Choroid plexus epithelial cell (primary cell): Measurements from ENCODE around the gene PAOX.

Experiments
- DNase-seq: peaks from one replicate; pipeline ENCODE4 v3.0.0-alpha.2; 2010; ENCODE audit warnings: low read depth
- H3K4me3 ChIP-seq: 2 replicates; pipeline ENCODE4 v1.5.1; 2011; ENCODE audit warnings: low read depth, mild to moderate bottlenecking, control low read depth, low read length, moderate library complexity
- TF ChIP-seq, protein P1 (sequence below): conservative IDR thresholded peaks from 2 replicates; pipeline ENCODE4 v1.5.1; 2011; ENCODE audit warnings: low read depth, mild to moderate bottlenecking, control low read depth, inconsistent platforms, low read length, moderate library complexity

PAOX gene

DNA sequence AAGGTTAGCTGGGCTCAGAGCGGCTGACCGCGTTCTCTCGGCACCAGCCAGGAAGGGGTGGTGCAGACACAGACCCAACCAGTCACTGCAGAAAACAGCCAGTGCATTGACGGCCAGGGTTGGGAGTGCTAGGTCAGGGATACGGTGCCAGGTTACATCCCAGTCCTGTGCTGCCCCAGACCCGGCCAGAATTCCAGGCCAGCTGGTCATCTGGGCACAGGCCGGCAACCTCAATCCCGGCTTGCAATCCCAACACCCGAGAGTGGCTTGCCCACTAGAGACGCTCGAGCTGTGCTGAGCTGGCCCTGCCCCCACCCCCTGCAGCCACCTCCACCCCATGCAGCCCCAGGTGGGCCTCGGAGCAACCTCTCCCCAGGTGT, 28.1 kb upstream of the PAOX start:
- DNase-seq, result no peak
- H3K4me3 ChIP-seq, result no peak overlapping the region

DNA sequence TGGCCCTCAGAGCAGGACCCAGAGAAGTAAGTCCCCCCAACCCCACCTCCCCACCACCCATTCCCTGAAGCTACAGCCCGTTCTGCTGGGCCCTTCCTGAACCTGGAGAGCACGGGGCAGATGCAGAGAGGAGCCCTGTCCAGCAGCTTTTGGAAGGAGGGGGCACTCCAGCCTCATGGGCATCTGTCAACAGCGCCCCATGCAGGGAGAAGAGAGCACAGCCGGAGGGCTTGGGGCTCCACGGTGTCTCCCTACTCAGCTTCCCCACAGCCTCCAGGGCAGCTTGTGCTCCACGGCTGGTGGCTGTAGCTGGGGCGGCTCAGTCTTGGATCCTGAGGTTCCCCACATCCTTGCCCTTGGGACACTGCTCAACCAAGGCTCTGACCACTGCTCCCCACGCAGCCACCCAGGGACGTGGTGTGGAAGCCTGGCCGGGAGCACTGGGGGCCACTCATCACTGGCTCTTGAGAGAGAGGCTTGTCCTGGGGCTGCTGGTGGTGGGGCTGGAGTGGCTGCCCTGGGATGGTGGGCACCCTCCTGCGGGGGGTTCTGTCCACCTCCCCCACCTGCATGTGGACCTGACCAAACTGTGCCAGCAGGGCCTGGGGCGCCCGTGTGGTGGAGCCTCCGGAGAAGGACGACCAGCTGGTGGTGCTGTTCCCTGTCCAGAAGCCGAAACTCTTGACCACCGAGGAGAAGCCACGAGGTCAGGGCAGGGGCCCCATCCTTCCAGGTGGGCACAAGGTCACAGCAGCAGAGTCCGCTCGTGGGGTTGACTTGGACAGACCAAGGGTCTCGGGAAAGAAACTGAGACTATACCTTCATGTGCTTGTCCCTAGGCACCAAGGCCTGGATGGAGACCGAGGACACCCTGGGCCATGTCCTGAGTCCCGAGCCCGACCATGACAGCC, 27.4 kb upstream of the PAOX start:
- no peak for DNase-seq
- no peak overlapping the region for H3K4me3 ChIP-seq
- TF ChIP-seq, protein P1, sequence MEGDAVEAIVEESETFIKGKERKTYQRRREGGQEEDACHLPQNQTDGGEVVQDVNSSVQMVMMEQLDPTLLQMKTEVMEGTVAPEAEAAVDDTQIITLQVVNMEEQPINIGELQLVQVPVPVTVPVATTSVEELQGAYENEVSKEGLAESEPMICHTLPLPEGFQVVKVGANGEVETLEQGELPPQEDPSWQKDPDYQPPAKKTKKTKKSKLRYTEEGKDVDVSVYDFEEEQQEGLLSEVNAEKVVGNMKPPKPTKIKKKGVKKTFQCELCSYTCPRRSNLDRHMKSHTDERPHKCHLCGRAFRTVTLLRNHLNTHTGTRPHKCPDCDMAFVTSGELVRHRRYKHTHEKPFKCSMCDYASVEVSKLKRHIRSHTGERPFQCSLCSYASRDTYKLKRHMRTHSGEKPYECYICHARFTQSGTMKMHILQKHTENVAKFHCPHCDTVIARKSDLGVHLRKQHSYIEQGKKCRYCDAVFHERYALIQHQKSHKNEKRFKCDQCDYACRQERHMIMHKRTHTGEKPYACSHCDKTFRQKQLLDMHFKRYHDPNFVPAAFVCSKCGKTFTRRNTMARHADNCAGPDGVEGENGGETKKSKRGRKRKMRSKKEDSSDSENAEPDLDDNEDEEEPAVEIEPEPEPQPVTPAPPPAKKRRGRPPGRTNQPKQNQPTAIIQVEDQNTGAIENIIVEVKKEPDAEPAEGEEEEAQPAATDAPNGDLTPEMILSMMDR, result no peak

More for the DNA sequence above, 28.1 kb upstream of the PAOX start:
- TF ChIP-seq, protein P1, result no peak

DNA sequence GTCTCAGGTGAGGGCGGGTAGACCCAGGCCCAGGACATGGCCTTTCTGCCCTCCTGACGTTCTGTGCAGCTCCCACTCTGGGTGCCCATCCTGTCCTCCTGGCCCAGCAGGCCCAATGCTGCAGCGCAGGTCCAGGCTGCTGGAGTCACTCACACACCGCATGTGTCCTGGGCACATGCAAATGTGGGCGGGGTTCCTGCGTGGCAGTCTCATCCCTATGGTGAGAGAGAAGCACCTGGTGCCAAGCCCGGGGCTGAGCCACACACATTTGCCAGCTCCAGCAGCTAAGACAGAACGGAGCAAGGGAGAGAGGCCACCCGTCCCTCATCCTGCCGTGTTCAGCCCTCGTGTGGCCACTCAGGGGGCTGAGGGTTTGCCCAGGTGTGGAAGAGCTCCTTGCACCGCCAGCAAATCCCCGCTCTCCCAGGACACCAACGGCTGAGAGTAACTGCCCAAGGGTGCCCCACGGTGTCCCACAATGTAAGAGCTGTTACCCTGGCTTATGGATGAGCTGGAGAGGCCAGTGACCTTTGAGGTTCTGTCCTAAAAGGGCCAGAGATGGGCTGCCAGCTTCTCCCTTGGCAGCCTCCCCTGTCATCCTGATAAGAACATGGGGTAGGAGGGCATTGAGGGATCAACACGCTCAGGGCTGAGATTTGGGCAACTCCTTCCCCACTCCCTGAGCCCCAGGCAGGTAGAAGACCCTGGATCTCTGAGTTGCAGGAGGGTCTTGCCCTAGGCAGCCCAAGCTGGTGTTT, 25.7 kb upstream of the PAOX start:
- TF ChIP-seq, protein P1, result no peak
- no peak for DNase-seq
- no peak overlapping the region for H3K4me3 ChIP-seq

DNA sequence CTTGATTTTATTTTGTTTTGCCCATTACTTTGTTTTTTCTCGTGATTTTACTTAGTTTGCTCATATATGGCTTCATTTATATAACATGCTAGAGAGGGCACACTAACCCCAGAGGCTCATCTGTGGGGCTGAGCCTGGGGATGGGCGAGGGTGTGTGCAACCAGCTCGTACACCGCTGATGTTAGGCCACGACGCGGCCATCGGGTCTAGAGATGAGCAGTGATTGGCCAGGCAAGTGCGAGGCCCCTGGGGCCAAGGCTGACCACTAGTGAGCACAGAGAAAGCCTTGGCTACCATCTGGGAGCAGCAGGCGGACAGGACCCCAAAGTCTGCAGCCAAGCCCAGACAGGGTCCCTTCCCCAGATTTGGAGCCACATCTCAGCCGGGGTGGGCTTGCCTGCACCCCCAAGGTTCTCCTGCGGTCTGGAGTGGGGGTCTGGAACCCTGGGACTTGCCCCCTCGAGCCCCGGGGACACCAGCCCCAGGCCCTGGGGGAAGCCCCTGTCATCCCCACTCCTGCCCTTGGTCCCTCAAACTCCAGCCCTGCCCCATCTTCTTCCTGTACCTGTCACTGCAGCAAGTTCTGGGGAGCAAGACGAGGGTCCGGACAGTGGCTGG, 25.0 kb upstream of the PAOX start:
- H3K4me3 ChIP-seq, result no peak overlapping the region
- DNase-seq, result no peak
- TF ChIP-seq, protein P1, result no peak

DNA sequence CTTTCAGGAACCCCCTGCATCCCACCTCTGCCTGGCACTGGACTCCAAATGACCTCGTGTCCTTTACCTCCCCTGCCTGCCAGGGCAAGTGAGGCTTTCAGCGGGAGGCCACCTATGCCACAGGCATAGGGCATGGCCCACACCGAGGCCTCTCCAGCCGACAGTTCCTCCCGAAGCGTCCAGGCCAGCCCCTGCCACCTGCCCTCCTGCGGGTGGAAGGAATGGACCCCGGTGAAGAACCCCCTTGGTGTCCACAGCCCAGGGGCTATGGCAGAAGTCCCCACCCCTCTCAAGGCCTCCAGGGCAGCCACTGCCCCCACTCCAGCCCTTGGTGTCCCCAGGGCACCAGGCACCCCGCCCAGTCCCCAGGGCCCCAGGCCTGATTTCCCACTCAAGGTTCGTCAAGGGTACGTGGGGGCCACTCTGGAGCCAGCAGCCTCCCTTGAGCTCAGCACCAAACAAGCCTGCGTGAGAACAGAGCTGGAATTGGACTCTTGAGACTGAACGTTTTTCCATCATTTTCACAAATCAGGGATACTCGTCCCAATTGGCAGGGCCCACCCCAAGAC, 24.3 kb upstream of the PAOX start:
- DNase-seq, result no peak
- no peak overlapping the region for H3K4me3 ChIP-seq
- TF ChIP-seq, protein P1, result no peak

DNA sequence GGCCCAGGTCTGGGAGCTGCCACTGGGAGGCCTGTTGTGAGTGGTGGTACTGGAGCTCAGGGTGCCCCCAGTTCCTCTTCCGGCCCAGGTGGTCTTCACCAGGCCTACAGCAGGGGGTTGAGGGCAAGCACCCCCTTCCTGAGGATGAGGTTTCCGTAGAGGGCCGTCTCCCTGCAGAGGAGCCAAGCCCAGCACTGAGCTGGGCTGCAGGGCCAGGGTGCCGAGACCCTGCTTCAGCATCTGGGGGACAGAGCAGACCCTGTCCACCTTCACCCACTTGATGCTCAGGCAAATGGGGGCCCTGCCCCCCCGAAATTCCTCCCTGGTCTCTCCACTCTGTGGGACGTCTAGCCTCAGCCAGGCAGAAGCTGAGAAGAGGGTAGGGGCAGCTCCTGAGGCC, 23.8 kb upstream of the PAOX start:
- H3K4me3 ChIP-seq, result no peak overlapping the region
- TF ChIP-seq, protein P1, result no peak
- no peak for DNase-seq
